D721Med (cell line): Measurements from ENCODE around the gene CDRT4.

Experiments used
- DNase-seq: peaks from one replicate; pipeline ENCODE4 v3.0.0; 2011; ENCODE audit warnings: low spot score; ENCODE audit not compliant: insufficient read length
- FAIRE-seq: peaks from 2 replicates; lab custom pipeline; 2011; peaks lifted over from hg19 to GRCh38; lab: Jason Lieb, UNC
- TF ChIP-seq, protein P1 (sequence below): IDR thresholded peaks from 2 replicates; pipeline ENCODE4 v1.5.1; 2012; ENCODE audit warnings: mild to moderate bottlenecking, control low read depth; ENCODE audit not compliant: insufficient read depth; ENCODE audit errors: missing control alignments

CDRT4 gene

DNA sequence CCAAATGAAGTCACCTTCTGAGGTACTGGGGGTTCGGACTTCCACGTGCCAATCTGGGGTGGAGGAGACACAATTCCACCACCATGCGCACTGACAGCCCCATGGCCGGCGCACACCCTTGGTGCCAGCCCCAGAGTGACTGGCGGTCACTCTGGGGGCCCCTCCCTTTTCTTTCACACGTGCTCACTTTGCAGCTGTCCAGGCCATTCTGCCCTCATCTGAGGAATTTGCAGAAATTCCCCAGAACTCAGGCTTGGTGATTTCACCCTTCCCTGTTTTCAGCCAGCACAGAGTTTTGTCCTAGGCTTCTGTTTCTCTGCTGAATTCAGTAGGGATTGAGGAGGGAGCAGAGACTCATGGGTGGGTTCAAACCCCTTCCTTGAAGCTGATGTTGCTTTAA, 54.8 kb downstream of the CDRT4 start:
- FAIRE-seq (no peak), DNase-seq (no peak)
- TF ChIP-seq, protein P1, sequence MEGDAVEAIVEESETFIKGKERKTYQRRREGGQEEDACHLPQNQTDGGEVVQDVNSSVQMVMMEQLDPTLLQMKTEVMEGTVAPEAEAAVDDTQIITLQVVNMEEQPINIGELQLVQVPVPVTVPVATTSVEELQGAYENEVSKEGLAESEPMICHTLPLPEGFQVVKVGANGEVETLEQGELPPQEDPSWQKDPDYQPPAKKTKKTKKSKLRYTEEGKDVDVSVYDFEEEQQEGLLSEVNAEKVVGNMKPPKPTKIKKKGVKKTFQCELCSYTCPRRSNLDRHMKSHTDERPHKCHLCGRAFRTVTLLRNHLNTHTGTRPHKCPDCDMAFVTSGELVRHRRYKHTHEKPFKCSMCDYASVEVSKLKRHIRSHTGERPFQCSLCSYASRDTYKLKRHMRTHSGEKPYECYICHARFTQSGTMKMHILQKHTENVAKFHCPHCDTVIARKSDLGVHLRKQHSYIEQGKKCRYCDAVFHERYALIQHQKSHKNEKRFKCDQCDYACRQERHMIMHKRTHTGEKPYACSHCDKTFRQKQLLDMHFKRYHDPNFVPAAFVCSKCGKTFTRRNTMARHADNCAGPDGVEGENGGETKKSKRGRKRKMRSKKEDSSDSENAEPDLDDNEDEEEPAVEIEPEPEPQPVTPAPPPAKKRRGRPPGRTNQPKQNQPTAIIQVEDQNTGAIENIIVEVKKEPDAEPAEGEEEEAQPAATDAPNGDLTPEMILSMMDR = no peak

DNA sequence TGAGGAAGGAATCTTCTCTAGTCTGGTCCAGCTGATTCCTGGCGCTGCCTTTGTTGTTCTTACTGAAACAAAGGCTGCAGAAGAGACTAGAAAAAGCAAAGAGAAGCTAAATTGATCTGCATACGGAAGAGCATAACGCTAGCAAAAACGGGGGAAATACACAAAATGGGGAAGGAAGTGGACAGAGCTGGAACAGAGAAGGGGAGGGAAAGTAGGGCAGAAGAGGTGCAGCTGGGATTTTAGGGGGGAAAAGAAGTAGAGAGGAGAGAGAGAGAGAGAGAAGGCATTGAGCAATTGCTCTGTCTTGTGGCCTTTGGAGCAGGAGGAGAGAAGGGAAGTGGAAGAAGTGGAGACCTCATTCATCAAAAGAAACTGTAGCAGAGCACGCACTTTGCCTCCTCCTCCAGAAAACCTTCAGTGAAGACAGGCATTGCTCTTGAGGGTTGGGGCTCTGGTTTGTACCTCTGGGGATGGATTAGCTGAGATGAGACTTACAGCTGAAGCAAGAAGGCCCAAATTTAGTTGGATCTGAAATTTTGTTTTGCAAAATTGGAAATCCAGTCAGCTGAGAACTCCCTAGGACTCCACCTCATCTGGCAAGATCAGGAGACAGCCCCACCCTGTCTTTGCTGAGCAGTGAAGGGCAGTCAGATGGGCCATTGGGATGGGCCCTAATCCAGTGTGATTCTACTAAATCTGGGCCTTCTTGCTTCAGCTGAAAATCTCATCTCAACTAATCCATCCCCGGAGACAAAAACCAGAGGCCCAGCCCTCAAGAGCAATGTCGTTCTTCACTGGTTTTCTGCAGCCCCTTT, 55.8 kb downstream of the CDRT4 start:
- DNase-seq = no peak
- TF ChIP-seq, protein P1 = no peak
- FAIRE-seq = no peak

DNA sequence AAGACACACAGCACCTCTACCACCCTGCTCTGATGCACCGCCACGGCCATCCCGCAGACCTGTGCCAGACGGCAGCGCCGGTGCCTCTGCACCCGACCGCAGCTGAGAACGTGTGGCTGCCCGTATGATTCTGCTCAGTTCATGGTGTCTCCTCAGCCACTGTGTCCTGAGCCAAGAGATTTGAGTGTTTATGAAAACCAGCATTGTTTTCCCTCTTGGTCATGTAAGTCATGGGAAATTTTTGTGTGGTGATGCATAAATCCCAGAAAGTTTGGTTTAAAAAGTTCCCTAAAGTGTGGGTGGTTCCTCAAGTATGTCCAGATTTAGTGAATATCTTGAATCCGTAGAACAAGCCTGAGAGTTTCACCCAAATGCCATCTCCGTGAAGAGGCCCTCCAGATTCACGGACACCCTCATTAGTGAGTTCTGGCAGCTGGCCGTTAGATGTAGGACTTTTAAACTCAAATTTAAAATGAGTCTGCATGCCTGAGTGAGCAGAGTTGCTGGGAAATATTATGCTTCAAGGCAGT, 57.6 kb downstream of the CDRT4 start:
- DNase-seq (no peak), FAIRE-seq (no peak)
- TF ChIP-seq, protein P1 = no peak

DNA sequence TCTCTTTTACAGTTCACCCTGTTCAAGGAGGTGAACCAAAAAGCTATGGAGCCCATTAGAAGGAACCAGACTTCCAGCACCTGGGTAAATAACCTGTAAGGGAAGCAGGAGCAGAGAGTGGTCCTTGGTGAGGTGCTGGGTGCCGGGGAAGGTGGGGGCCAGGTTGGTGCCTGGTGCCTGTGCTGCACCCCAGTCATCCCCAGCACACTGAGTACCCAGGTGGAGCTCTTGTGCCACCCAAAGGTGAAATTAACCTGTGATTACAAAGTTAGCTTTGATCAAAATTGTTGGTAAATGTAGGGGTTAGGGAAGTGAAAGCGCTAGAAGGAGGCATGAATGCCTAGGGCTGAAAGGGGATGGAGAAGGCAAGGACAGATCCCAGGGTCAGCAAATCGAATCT, 58.6 kb downstream of the CDRT4 start:
- DNase-seq = no peak
- TF ChIP-seq, protein P1 = no peak
- FAIRE-seq = no peak

DNA sequence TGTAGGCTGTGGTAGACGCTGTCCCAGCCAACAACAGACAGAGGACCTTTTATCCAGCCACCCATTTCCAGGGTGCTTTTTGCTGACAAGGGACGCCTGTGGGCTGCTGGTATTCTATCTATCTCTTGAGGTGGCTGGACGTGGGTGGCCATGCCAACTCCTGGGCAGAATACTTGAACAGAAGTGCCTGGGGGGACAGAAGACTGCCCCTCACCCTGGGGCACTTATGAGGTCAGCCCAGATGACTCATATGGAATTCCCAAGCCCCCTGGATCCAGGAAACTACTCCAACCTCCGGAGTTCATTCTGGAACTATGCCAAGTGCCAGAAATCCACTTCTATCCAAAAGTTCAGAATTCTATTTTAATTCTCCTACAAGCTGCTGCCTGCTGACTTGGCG, 61.3 kb downstream of the CDRT4 start:
- DNase-seq = no peak
- TF ChIP-seq, protein P1 = no peak
- no peak for FAIRE-seq

DNA sequence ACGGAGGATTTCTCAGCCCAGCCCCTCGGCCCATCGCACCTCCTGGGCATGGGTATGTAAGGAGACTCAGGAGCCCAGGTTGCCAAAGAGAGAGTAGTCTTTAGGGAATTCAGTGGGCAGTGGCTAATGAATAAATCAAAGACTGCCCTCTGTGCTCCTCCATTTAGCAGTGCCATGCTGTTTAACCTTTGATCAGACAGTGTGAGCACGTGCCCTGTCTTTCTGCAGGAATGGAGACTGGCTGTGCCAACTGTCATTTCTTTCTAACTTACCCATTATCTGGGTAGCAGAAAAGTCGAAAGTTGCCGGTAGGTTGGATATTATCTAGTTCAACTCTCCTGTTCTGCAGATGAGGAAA, 62.4 kb downstream of the CDRT4 start:
- TF ChIP-seq, protein P1 = no peak
- DNase-seq (no peak), FAIRE-seq (no peak)
